Common myeloid progenitor, CD34-positive (primary cell): ENCODE results near the gene MOB3B.

ENCODE experiments used
- CTCF ChIA-PET: fragments of 350-600 bp; sonication (Branson Sonifier 250); formaldehyde crosslinking; loops from one replicate; lab custom pipeline; 2021; ENCODE audit warnings: antibody characterized with exemption; lab: Charles Lee
- POLR2A ChIA-PET: fragments of 350-600 bp; sonication (Branson Sonifier 250); formaldehyde crosslinking; loops from one replicate; lab custom pipeline; 2021; ENCODE audit warnings: antibody characterized with exemption; lab: Charles Lee
- DNase-seq, 3 donors: peaks; one replicate each; pipeline versions ENCODE4 v3.0.0 to v3.0.0-alpha.2; 2013
- H3K27ac ChIP-seq, 2 experiments: 1 replicate in 1 of 2; 2 replicates in 1 of 2; pipeline ENCODE4 v1.7.0; 2013; ENCODE audit warnings: inconsistent platforms in 2 of 2, low read length in 2 of 2, mild to moderate bottlenecking in 2 of 2, low read depth in 1 of 2, moderate library complexity in 1 of 2; ENCODE audit not compliant: severe bottlenecking in 2 of 2, insufficient read depth in 1 of 2, poor library complexity in 1 of 2
- H3K27me3 ChIP-seq, 5 experiments: replicated peaks in 2 of 5; 1 replicate in 3 of 5; 2 replicates in 2 of 5; pipeline versions ENCODE4 v1.6.1 to v1.7.0; 2013; ENCODE audit warnings: low read length in 4 of 5, mild to moderate bottlenecking in 2 of 5, moderate library complexity in 2 of 5, inconsistent platforms in 1 of 5; ENCODE audit not compliant: insufficient read depth in 5 of 5, control insufficient read depth in 4 of 5
- H3K36me3 ChIP-seq, 4 experiments: 1 replicate in 2 of 4; 2 replicates in 2 of 4; pipeline versions ENCODE4 v1.6.1 to v1.7.0; 2013; ENCODE audit warnings: low read length in 3 of 4, control low read depth in 1 of 4, mild to moderate bottlenecking in 1 of 4; ENCODE audit not compliant: control insufficient read depth in 4 of 4, insufficient read depth in 4 of 4
- H3K4me1 ChIP-seq, 4 experiments: 1 replicate in 3 of 4; 2 replicates in 1 of 4; pipeline versions ENCODE4 v1.6.1 to v1.7.1; 2013; ENCODE audit warnings: low read length in 3 of 4, mild to moderate bottlenecking in 3 of 4, control low read depth in 1 of 4, inconsistent platforms in 1 of 4, moderate library complexity in 1 of 4; ENCODE audit not compliant: control insufficient read depth in 4 of 4, insufficient read depth in 4 of 4; ENCODE audit errors: control extremely low read depth in 1 of 4
- H3K4me3 ChIP-seq, 7 experiments: 1 replicate in 4 of 7; 2 replicates in 3 of 7; pipeline versions ENCODE4 v1.5.1 to v1.7.0; 2013; ENCODE audit warnings: mild to moderate bottlenecking in 7 of 7, low read length in 6 of 7, moderate library complexity in 6 of 7, inconsistent platforms in 2 of 7, low read depth in 2 of 7, control low read depth in 1 of 7; ENCODE audit not compliant: insufficient read depth in 4 of 7, control insufficient read depth in 1 of 7; ENCODE audit errors: extremely low read depth in 1 of 7
- H3K9me3 ChIP-seq, 5 experiments: 1 replicate in 4 of 5; 2 replicates in 1 of 5; pipeline versions ENCODE4 v1.6.1 to v1.7.1; 2013; ENCODE audit warnings: low read length in 4 of 5, mild to moderate bottlenecking in 2 of 5, inconsistent platforms in 1 of 5, low read depth in 1 of 5, moderate library complexity in 1 of 5; ENCODE audit not compliant: control insufficient read depth in 4 of 5, insufficient read depth in 2 of 5; ENCODE audit errors: control extremely low read depth in 1 of 5
- WGBS: methylation state at CpG from one replicate; pipeline ENCODE4 v1.1.5; 2013; ENCODE audit not compliant: insufficient coverage; 5-methylcytosine and 5-hydroxymethylcytosine counted together

The MOB3B gene

GRCh38 chr9:27473111-27473529 lies 56.5 kb downstream of the MOB3B start:
- H3K27ac ChIP-seq, result no peak overlapping the region
- no peak overlapping the region for H3K4me3 ChIP-seq
- CTCF ChIA-PET, result interaction anchor here (0.7 to 1.3 kb wide), 2 partner anchors 10 to 51 kb away, joined by 3 to 4 read pairs; partner anchors contain the start of gene IFNK
- no peak for DNase-seq
- no peaks in the 10 kb centered on the region for H3K36me3 ChIP-seq
- peaks cover 10 to 34% (median 12%) of the 10 kb centered on the region in 4 experiments for H3K4me1 ChIP-seq
- H3K27me3 ChIP-seq, result no peaks in the 10 kb centered on the region
- peaks cover 0 to 3% (median 0%) of the 10 kb centered on the region in 5 experiments for H3K9me3 ChIP-seq
- POLR2A ChIA-PET, result interaction anchor here (0.6 kb wide), 1 partner anchor 13 kb away, joined by 3 read pairs; no protein-coding TSS in a partner anchor
- WGBS, result 91% methylated on average over 6 of the region's 7 CpGs

- Histone ChIP-seq H3K9me3 (no peaks in the 10 kb centered on the region), H3K27me3 (no peaks in the 10 kb centered on the region), H3K4me1 (peaks cover 11 to 41% (median 13%) of the 10 kb centered on the region in 4 experiments), H3K27ac (no peak overlapping the region), H3K36me3 (no peaks in the 10 kb centered on the region), H3K4me3 (peak overlapping the region in 2 of 7 experiments; percentile 4 to 19)
- ChIA-PET POLR2A (no interaction called here), CTCF (no interaction called here)
- peak in 2 of 3 donors; percentile 40 to 62 for DNase-seq
- 5% methylated on average over 3 of the region's 5 CpGs for WGBS
Measured at GRCh38 chr9:27472195-27472594, 57.4 kb downstream of the MOB3B start.

- peak overlapping the region in 1 of 7 experiments; percentile 4 for H3K4me3 ChIP-seq
- H3K4me1 ChIP-seq, result peaks cover 12 to 41% (median 15%) of the 10 kb centered on the region in 4 experiments
- WGBS, result no CpG with 5 or more reads among the region's 3 CpGs
- no peaks in the 10 kb centered on the region for H3K9me3 ChIP-seq
- POLR2A ChIA-PET, result no interaction called here
- H3K27ac ChIP-seq, result no peak overlapping the region
- CTCF ChIA-PET, result no interaction called here
- DNase-seq, result no peak
- H3K36me3 ChIP-seq, result no peaks in the 10 kb centered on the region
- H3K27me3 ChIP-seq, result no peaks in the 10 kb centered on the region
Measured at GRCh38 chr9:27471789-27472188, 57.8 kb downstream of the MOB3B start.

- Histone ChIP-seq H3K27me3 (no peaks in the 10 kb centered on the region), H3K27ac (no peak overlapping the region), H3K4me3 (no peak overlapping the region), H3K4me1 (peaks cover 12 to 41% (median 15%) of the 10 kb centered on the region in 4 experiments), H3K36me3 (no peaks in the 10 kb centered on the region), H3K9me3 (no peaks in the 10 kb centered on the region)
- WGBS, result no CpG with 5 or more reads among the region's 5 CpGs
- DNase-seq, result no peak
- CTCF ChIA-PET, result interaction anchor here (1.4 to 2.6 kb wide), 2 partner anchors 15 to 139 kb away, joined by 4 to 6 read pairs; no protein-coding TSS in a partner anchor
- POLR2A ChIA-PET, result no interaction called here
Measured at GRCh38 chr9:27471366-27471765, 58.2 kb downstream of the MOB3B start.

DNA sequence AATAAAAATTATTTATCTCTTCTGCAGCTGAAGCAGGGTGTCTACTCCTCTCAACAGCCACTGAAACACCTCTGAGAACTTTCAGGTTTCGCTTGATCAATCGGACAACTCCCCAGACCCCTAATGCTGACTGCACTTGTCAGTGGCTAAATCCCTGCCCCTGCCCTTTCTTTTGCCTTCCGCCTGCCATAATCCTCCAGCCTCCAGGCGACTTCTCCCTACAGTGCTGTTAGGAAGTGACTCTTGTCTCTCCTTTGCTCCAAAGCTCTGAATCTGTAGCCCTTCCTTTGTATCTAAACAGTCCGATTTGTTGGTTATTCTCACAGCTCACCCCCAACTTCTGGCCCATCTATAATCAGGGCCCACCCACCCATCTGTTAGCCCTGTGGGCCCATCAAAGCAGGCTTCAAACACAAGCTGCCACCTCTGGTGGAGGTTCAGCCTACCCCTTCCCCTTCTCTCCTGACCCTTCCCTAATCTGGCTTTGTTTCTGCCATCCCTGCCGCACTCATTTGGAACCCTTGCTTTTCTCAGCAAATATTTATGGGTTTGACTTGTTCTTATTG lies 59.2 kb downstream of the MOB3B start:
- no peak overlapping the region for H3K4me3 ChIP-seq
- H3K27ac ChIP-seq, result no peak overlapping the region
- H3K27me3 ChIP-seq, result no peaks in the 10 kb centered on the region
- no peak for DNase-seq
- CTCF ChIA-PET, result interaction anchor here (0.8 to 2.6 kb wide), 3 partner anchors 10 to 138 kb away, joined by 3 to 6 read pairs (median 4); no protein-coding TSS in a partner anchor
- POLR2A ChIA-PET, result no interaction called here
- H3K9me3 ChIP-seq, result no peaks in the 10 kb centered on the region
- H3K36me3 ChIP-seq, result no peaks in the 10 kb centered on the region
- peaks cover 12 to 41% (median 15%) of the 10 kb centered on the region in 4 experiments for H3K4me1 ChIP-seq
- 99% methylated on average over 5 of the region's 6 CpGs for WGBS

DNA sequence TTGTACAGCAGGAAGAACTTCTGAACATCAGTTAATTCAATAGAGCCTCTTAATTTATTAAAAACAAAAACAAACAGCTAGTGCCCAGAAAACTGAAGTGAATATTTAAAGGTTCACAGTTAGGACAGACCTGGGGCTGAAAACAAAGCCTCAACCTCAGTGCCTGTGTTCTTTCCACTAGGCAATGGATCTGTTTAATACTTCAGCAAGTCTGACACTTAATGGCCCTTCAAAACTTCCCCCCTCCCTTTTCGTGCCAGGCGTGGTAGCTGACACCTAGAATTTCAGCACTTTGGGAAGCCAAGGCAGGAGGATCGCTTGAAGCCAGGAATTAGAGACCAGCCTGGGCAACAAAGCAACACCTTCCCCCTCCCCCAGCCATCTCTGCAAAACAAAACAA lies 60.1 kb downstream of the MOB3B start:
- H3K4me1 ChIP-seq, result peaks cover 12 to 41% (median 15%) of the 10 kb centered on the region in 4 experiments

DNA sequence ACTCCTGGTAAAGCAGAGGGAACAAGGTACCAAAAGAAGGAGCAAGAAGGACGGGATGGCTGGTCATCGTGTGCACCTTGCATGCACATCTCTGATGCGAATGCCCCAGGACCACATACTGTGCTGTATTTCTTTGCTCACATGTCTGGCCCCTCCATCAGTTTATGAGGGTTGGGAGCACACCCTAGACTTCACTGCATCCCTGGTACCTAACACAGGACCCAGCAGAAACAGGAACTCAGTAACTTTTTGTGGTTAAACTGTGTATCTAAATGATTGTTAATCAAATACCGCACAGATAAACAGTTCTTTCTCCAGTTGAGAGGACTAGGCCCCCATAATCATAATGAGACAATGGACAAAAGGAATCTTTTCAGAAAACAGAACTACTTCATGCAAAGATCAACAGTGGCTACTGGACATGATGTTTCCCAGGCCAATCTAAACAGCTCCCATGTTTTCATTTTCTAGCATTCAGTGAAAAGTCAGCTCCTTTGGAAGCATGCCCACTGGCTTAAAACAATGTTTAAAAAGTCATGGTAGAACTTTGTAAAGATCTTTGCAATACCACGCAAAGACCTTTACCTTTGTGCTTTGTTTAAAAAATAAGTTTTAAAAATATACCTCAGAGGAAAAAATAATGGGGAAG lies 61.0 kb downstream of the MOB3B start:
- H3K4me3 ChIP-seq, result no peak overlapping the region
- H3K27me3 ChIP-seq, result no peaks in the 10 kb centered on the region
- WGBS, result 84% methylated on average over 3 of the region's 5 CpGs
- no peaks in the 10 kb centered on the region for H3K9me3 ChIP-seq
- no peak overlapping the region for H3K27ac ChIP-seq
- DNase-seq, result peak in 2 of 3 donors; percentile 56 to 69
- ChIA-PET POLR2A (no interaction called here), CTCF (interaction anchor here (0.7 to 2.6 kb wide), 2 partner anchors 12 to 17 kb away, joined by 3 to 6 read pairs; no protein-coding TSS in a partner anchor)
- H3K4me1 ChIP-seq, result peaks cover 12 to 41% (median 15%) of the 10 kb centered on the region in 4 experiments
- no peaks in the 10 kb centered on the region for H3K36me3 ChIP-seq

More for the DNA sequence above, 60.1 kb downstream of the MOB3B start:
- DNase-seq, result no peak
- Histone ChIP-seq H3K36me3 (no peaks in the 10 kb centered on the region), H3K9me3 (no peaks in the 10 kb centered on the region), H3K27ac (no peak overlapping the region), H3K27me3 (no peaks in the 10 kb centered on the region), H3K4me3 (no peak overlapping the region)
- ChIA-PET CTCF (interaction anchor here (0.8 to 2.6 kb wide), 2 partner anchors 9 to 13 kb away, joined by 3 to 6 read pairs; no protein-coding TSS in a partner anchor), POLR2A (no interaction called here)
- 96% methylated on average over 3 of the region's 3 CpGs for WGBS
